Transverse colon (tissue), 4 donors: ENCODE measurements around the gene TMEM156. TPM values are rescaled to one million over a fixed set of nuclear protein-coding genes. Genes with fewer than 3 reads are reported as not detected.

Experiments
- DNase-seq: peaks from one replicate; pipeline ENCODE4 v3.0.0-alpha.2; 2019
- H3K27ac ChIP-seq, 4 donors: fragments of 200-600 bp; sonication (generic); 2 replicates each; pipeline ENCODE4 v1.5.1; 2016 to 2018; ENCODE audit warnings: inconsistent platforms in 4 of 4
- H3K27me3 ChIP-seq: fragments of 200-600 bp; sonication (generic); 2 replicates; pipeline ENCODE4 v1.5.1; 2017; ENCODE audit warnings: inconsistent platforms
- H3K36me3 ChIP-seq, 4 donors: fragments of 200-600 bp; sonication (generic); 2 replicates each; pipeline ENCODE4 v1.5.1; 2017 to 2019; ENCODE audit warnings: inconsistent platforms in 4 of 4
- H3K4me1 ChIP-seq, 4 donors: fragments of 200-600 bp; sonication (generic); 2 replicates each; pipeline ENCODE4 v1.5.1; 2017 to 2020; ENCODE audit warnings: inconsistent platforms in 4 of 4
- H3K4me3 ChIP-seq, 4 donors: fragments of 200-600 bp; sonication (generic); 1 replicate in 1 of 4; 2 replicates in 3 of 4; pipeline versions ENCODE4 v1.5.1 to v1.6.1; 2017 to 2019; ENCODE audit warnings: inconsistent platforms in 4 of 4
- H3K9me3 ChIP-seq, 2 donors: fragments of 200-600 bp; sonication (generic); 2 replicates each; pipeline ENCODE4 v1.5.1; 2017 to 2019; ENCODE audit warnings: inconsistent platforms in 2 of 2
- CTCF ChIP-seq, 5 experiments: fragments of 200-600 bp in 3 of 5; fragments of 450-650 bp in 2 of 5; sonication (generic) in 3 of 5; IDR thresholded peaks; 1 replicate in 2 of 5; 2 replicates in 3 of 5; pipeline ENCODE4 v1.5.1; 2016 to 2017; ENCODE audit warnings: antibody characterized with exemption in 5 of 5, inconsistent platforms in 3 of 5, mild to moderate bottlenecking in 2 of 5, moderate library complexity in 1 of 5
- EP300 ChIP-seq: sonication (generic); formaldehyde crosslinking; IDR thresholded peaks from one replicate; pipeline ENCODE4 v1.6.1; 2017; ENCODE audit warnings: antibody characterized with exemption, low read depth
- POLR2A ChIP-seq: fragments of 450-650 bp; IDR thresholded peaks from one replicate; pipeline ENCODE4 v1.6.1; 2016; ENCODE audit warnings: antibody characterized with exemption, mild to moderate bottlenecking, moderate library complexity
- POLR2AphosphoS5 ChIP-seq, 3 donors: sonication (generic); formaldehyde crosslinking; IDR thresholded peaks; one replicate each; pipeline ENCODE4 v1.6.1; 2016; ENCODE audit warnings: antibody characterized with exemption in 3 of 3
- WGBS, 2 donors: methylation state at CpG; one replicate each; pipeline ENCODE4 v1.1.5; 2018; ENCODE audit warnings: low coverage in 1 of 2; 5-methylcytosine and 5-hydroxymethylcytosine counted together
- in situ Hi-C, 4 donors: fragments of 200-750 bp; cut with MboI; loops; one replicate each; pipeline versions ENCODE4 v1.15.0 to v1.15.1; 2017; ENCODE audit warnings: low sequenced_read_pairs in 3 of 4, low pct_ligation_motif_present in 1 of 4, low pct_unique_long_range_greater_than_20kb in 1 of 4
- intact Hi-C: fragments of 100-400 bp; cut with DNase I; formaldehyde crosslinking; loops from one replicate; pipeline ENCODE4 v1.15.1; 2023; ENCODE audit warnings: low total_unique reads
- total RNA-seq, 4 donors: library from RNA; depleted of rRNA; stranded (reverse); fragments of >200 nt; gene quantifications; one replicate each; pipeline ENCODE4 v1.1.0, GENCODE V29; 2016

The TMEM156 gene
- total RNA-seq, 4 donors from 2014 or later: 0.96 to 2.9 TPM; not detected in 2

DNA sequence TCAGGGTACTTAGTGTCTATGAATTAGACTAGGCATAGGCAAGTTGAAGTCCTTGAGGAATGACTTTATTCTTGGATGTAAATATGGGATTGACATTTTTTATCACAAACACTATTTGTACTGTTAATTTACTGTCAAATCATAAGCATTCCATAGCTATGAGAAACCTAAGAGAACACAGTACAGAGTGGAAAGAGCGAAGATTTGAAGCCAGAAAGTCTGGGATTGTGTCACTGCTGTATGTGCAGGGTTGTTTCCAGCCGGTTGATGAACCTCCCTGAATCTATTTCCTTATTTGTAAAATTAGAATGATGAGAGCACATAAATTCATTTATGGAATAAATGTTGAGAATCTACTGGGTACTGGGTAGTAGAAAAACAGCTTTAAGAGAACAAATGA lies 15.5 kb upstream of the TMEM156 start:
- intact Hi-C loops: loop anchor here (10.0 kb wide), 1 partner anchor 93 kb away; no protein-coding TSS in a partner anchor
- Histone ChIP-seq H3K27ac (no peak overlapping the region), H3K9me3 (no peaks in the 10 kb centered on the region), H3K4me1 (peaks cover 0 to 36% (median 17%) of the 10 kb centered on the region in 4 donors), H3K27me3 (peaks cover 4% of the 10 kb centered on the region), H3K36me3 (no peaks in the 10 kb centered on the region), H3K4me3 (no peak overlapping the region)
- in situ Hi-C loops: no loop called here
- WGBS, 2 donors: 68 to 79% methylated on average over 2 of the region's 2 CpGs
- no peak for DNase-seq
- no peak for TF ChIP-seq POLR2A
- no peak for TF ChIP-seq POLR2AphosphoS5 (IDR thresholded peaks at IDR 0.05)
- no peak for TF ChIP-seq EP300
- TF ChIP-seq CTCF (IDR thresholded peaks at IDR 0.05): no peak

DNA sequence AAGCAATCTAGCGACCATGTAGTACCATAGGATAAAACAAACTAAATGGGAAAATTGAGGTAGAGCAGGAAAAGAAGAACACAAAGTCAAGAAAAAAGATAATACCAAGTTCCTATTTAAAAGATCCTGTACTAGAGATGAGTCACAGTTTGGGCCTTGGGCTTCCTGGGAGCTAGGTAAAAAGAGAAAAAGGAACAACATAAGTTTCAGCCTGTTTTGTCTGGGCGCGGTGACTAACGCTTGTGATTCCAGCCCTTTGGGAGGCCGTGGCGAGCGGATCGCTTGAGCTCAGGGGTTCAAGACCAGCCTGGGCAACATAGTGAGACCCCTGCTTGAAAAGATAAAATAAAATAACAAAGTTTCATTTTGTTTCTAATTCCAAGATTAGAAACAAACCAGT lies 14.0 kb upstream of the TMEM156 start:
- no peak for DNase-seq
- in situ Hi-C loops: no loop called here
- WGBS, 2 donors: 75 to 82% methylated on average over 8 of the region's 8 CpGs
- H3K36me3 ChIP-seq: no peaks in the 10 kb centered on the region
- peaks cover 2 to 37% (median 17%) of the 10 kb centered on the region in 4 donors for H3K4me1 ChIP-seq
- H3K9me3 ChIP-seq: no peaks in the 10 kb centered on the region
- intact Hi-C loops: loop anchor here (10.0 kb wide), 1 partner anchor 91 kb away; no protein-coding TSS in a partner anchor
- H3K27ac ChIP-seq: peak overlapping the region; percentile 90 to 95 (median 94)
- TF ChIP-seq EP300 (no peak), CTCF (IDR thresholded peaks at IDR 0.05) (no peak), POLR2AphosphoS5 (IDR thresholded peaks at IDR 0.05) (no peak), POLR2A (no peak)
- H3K27me3 ChIP-seq: peaks cover 4% of the 10 kb centered on the region
- H3K4me3 ChIP-seq: peak overlapping the region in 2 of 4 donors; percentile 80 to 92

DNA sequence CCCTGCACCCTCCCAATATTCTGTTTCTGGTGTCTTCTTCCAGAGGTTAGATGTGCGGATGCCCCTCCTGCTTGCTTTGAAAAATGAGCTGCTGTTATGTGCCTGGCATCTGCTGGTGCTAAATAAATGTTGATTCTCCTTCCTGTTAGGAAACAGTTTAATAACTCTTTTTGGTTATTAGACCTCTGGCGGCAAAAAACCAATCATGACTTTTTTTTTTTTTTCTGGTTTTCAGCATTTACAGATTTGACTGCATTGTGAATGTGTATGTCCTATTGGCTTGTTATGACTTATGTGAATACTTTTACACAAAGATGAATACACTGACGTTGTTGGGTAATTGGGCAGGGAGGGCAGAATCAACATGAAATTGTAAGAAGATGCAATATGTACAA lies 13.6 kb upstream of the TMEM156 start:
- Histone ChIP-seq H3K27me3 (peaks cover 4% of the 10 kb centered on the region), H3K4me1 (peaks cover 2 to 37% (median 17%) of the 10 kb centered on the region in 4 donors), H3K27ac (peak overlapping the region; percentile 90 to 95 (median 94)), H3K4me3 (peak overlapping the region in 3 of 4 donors; percentile 80 to 92 (median 92)), H3K9me3 (no peaks in the 10 kb centered on the region), H3K36me3 (no peaks in the 10 kb centered on the region)
- 31 to 51% methylated on average over 3 of the region's 3 CpGs for WGBS, 2 donors
- no peak for DNase-seq
- intact Hi-C loops: loop anchor here (10.0 kb wide), 1 partner anchor 91 kb away; no protein-coding TSS in a partner anchor
- in situ Hi-C loops: no loop called here
- TF ChIP-seq POLR2AphosphoS5 (IDR thresholded peaks at IDR 0.05) (no peak), POLR2A (no peak), EP300 (no peak), CTCF (IDR thresholded peaks at IDR 0.05) (no peak)

DNA sequence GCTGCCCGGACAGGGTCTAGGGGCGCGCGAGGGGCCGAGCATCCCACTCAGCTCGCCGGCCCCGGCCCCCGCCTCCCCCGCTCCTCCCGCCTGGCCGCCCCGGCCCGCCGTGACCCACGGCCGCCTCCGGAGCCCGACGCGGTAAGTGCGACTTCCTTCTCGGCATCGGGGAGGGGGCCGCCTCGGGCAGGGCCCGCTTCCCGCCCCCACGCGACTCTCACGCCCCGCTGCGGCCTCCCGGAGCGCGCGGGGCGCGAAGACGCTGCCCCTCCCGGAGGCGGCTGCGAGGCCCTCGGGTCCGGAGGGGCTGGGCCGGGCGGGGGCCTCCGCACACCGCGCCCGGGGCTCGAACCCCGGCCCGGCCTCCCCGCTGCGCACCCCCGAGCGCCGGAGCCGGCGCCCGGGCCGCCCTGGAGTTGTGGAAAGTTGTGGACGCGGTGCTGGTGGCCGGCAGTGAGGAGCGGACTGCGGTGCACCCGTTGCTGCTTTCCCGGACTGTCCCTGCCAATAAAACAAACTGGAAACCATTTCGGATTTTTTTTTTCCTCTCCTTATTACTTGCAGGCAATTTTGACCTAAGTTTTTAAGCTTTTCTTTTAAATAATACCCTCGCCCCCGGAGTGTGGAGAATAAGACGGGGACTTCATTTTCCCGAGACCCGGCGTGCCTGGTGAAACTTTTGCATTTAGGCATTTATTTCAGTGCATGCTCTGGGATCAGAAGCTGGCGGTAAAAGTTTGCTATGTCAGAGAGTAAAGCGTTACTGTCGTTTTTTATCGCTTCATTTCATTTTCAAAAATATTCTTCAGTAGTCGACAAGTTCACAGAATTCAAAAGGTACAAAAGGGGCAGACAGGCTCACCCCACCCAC lies 13.0 kb upstream of the TMEM156 start:
- Histone ChIP-seq H3K9me3 (no peaks in the 10 kb centered on the region), H3K36me3 (no peaks in the 10 kb centered on the region), H3K4me3 (peak overlapping the region; percentile 64 to 92 (median 86)), H3K27ac (peak overlapping the region; percentile 90 to 95 (median 94)), H3K27me3 (peaks cover 4% of the 10 kb centered on the region), H3K4me1 (peaks cover 2 to 37% (median 17%) of the 10 kb centered on the region in 4 donors)
- DNase-seq: no peak
- intact Hi-C loops: loop anchor here (10.0 kb wide), 1 partner anchor 90 kb away; no protein-coding TSS in a partner anchor
- 8 to 21% methylated on average over 9 to 40 of the region's 82 CpGs for WGBS, 2 donors
- TF ChIP-seq EP300 (no peak), CTCF (IDR thresholded peaks at IDR 0.05) (no peak), POLR2AphosphoS5 (IDR thresholded peaks at IDR 0.05) (no peak), POLR2A (no peak)
- in situ Hi-C loops: no loop called here
